NCI-H2171 (cell line): ENCODE data around the gene NEK5.
"Not testable (repeated sequence)": the region's sequence is repeated elsewhere in the genome, so short reads cannot be mapped to it uniquely, and the experiment has no call there.

Source experiments
- DNase-seq: peaks from one replicate; lab custom pipeline; 2025; lab: John Stamatoyannopoulos, UW

The NEK5 gene

DNA sequence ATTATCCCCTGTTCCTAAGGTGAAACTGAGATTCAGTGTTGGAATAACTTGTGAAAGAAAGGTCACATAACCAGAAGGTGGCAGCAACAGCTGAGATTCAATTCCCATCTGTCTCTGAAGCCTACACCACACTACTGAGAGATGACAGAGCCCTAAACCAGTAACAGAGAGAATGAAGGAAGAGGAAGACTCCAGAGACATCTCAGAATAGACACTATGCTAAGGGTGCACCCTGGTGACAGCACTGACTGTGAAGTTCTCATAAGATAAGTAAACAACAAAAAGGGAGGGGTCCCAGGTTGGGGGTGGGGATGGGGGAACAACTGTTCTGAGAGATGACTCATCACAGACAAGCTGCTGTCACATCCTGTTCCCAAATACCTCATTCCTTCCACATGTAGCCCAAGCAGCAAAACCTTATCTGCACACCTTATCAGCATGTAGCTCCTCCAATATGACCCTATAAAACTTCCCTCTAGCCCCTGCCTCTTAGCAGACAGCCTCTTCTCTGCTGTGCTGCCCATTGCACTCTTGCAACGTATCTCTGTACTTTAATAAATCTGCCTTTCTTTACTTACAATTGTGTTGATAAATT lies 57.8 kb downstream of the NEK5 start:
- DNase-seq: peak; percentile 32

DNA sequence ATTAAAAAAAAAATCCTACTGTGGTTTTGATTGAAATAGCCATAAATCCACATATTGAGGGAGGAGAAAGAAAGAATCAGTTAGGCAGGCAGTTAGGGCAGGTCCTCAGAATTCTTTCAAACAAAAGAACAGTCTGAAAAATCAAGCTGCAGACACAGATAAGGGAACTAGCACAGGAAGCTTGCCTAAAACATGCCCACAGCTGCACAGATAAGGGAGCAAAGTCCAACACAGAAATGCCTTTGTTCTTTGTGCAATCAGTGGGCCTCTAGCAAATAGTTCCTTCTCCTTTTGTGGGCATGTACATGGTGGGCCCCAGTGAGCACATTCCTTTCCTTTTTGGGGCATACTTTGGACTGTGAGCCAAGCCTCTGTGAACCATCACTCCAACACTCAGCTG lies 61.6 kb downstream of the NEK5 start:
- no peak for DNase-seq

DNA sequence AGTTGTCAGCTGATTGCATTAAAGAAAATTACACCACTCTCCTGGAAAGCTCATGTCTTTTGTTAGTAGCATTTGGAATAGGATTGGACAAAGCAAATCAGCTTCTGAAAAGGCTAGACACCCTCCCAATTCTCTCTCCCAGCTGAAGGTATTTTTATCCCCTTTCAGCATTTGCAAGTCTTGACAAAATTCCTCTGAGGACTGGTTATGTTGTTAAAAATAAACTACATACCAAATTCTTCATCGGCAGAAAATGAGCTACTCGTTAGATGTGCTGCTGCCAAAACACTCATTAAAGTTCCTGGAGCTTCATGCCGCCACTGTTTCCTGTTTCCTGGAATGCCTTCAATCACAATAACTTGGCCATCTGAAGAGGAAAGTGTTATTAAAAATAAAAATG lies 67.3 kb downstream of the NEK5 start:
- DNase-seq: no peak

DNA sequence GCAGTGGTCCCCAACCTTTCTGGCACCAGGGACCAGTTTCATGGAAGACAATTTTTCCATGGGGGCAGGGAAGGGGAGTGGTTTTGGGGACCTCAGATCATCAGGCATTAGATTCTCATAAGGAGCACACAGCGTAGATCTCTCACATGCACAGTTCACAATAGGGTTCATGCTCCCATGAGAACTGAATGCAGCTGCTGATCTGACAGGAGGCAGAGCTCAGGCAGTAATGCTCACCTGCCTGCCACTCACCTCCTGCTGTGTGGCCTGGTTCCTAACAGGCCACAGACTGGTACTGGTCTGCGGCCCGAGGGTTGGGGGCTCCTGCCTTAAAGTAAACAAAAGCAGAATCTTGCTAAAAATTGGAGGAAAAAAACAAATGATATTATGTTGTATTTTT lies 67.8 kb downstream of the NEK5 start:
- not testable (repeated sequence) for DNase-seq

DNA sequence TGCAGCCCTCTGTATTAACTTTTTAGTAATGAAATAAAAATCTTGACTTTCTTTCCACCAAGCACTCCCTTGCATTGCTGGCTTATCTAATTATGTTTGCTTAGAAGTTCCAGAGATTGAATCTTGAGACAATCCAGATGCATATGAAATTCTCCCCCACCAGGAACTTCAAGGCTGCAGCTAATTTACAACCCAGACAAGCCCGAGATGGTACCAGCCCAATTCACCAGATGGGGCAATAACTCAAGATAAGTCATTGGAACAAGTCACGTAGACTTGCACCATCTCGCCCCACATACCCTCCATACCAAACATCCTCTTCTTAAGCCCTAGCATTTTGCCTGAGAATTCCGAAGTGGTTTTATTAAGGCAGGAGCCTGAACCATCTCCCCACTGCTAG lies 75.4 kb downstream of the NEK5 start:
- DNase-seq: no peak

DNA sequence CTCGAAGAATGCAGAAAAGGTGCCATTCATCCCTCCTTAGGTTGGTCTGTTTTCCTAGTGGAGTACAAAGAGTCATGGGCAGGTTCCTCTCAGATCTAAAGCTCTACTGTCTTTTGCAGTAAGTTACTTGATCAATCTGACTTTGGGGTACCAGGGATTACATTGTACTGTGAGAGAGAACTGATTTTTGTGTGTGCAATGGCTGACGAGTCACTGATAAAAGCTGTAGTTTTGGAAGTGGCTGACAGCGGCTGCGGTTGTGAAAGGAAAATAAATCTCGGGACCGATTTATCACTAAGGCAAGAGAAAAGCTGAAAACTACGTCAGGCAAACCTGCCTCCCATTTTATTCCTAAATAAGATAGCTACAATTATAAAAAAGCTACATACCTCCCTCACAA lies 77.5 kb downstream of the NEK5 start:
- DNase-seq: no peak

DNA sequence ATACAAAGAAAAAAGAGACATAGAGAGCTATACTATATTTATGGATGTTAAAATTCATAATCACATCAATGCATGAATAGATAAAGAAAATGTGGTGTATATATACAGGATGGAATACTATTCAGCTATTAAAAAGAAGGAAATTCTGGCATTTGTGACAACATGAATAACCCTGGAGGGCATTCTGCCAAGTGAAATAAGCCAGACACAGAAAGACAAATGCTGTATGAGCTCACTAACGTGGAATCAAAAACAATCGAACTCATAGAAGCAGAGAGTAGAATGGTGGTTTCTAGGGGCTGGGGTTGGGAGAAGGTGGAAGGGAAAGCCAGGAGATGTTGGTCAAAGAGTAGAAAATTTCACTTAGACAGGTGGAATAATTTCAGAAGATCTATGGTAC lies 80.4 kb downstream of the NEK5 start:
- DNase-seq: no peak

GRCh38 chr13:52047463-52047862 lies 81.4 kb downstream of the NEK5 start:
- DNase-seq: no peak

GRCh38 chr13:52043675-52044074 lies 85.2 kb downstream of the NEK5 start:
- DNase-seq: no peak

- no peak for DNase-seq
Measured at GRCh38 chr13:52036037-52036436, 92.8 kb downstream of the NEK5 start.

DNA sequence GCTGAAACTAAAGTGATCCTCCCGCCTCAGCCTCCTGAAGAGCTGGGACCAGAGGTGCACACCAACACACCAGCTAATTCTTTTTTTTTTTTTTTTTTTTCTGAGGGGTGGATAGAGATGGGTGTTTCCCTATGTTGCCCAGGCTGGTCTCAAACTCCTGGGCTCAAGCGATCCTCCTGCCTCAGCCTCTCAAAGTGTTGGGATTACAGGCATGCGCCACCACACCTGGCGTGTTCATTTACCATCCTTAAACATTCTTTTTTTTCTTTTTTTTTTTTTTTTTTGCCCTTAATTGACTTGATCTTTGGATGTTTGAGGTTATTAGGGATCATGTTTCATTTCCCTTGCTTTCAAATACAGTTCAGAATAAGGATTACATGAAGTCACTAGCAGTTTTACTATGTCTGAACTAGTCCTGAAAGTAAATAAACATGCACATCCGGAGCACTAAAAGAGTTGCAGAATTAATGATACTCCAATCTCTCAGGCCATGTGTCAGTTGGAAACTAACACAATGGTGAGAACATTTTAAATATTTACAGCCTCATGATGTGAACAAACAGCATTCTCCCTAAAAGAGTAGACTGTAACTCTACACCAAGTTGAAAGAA lies 94.2 kb downstream of the NEK5 start:
- DNase-seq: peak; percentile 53

GRCh38 chr13:52033039-52033438 lies 95.8 kb downstream of the NEK5 start:
- DNase-seq: no peak

DNA sequence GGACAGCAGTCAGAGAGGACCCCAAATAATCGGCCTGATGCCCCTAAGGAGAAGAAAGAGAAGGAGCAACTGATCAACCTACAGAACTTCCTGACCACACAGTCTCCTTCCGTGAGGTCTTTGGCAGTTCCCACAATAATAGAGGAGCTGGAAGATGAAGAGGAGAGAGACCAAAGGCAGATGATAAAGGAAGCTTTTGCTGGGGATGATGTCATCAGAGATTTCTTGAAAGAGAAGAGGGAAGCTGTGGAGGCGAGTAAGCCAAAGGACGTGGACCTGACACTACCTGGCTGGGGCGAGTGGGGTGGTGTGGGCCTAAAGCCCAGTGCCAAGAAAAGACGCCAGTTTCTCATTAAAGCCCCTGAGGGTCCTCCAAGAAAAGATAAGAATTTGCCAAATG lies 98.5 kb downstream of the NEK5 start:
- not testable (repeated sequence) for DNase-seq

DNA sequence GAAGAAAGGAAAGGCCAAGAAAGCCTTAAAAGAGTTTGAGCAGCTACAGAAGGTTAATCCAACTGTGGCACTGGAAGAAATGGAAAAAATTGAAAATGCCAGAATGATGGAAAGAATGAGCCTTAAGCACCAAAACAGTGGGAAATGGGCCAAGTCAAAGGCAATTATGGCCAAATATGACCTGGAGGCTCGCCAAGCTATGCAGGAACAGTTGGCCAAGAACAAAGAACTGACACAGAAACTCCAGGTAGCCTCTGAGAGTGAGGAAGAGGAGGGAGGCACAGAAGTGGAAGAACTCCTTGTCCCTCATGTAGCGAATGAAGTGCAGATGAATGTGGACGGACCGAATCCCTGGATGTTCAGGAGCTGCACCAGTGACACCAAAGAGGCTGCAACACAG lies 99.3 kb downstream of the NEK5 start:
- DNase-seq: peak; percentile 1

GRCh38 chr13:52027832-52028231 lies 101.0 kb downstream of the NEK5 start:
- no peak for DNase-seq

DNA sequence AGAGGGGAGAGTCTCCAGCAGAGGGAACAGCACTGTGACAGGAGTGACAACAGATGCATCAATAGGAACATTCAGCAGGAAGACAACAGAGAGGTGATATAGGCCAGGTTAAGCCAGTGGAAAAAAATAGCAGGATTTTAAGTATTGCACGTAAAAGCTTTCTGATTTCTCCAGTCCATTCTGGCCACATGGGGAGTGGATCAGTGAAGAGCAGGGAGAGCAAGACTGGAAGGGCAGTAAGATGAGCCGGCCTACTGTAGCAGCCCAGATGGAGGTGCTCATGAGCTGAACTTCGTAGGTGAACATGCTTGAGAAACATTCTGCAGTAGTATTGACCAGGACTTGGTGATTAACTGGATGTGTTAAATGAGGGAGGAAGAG lies 102.6 kb downstream of the NEK5 start:
- DNase-seq: no peak

DNA sequence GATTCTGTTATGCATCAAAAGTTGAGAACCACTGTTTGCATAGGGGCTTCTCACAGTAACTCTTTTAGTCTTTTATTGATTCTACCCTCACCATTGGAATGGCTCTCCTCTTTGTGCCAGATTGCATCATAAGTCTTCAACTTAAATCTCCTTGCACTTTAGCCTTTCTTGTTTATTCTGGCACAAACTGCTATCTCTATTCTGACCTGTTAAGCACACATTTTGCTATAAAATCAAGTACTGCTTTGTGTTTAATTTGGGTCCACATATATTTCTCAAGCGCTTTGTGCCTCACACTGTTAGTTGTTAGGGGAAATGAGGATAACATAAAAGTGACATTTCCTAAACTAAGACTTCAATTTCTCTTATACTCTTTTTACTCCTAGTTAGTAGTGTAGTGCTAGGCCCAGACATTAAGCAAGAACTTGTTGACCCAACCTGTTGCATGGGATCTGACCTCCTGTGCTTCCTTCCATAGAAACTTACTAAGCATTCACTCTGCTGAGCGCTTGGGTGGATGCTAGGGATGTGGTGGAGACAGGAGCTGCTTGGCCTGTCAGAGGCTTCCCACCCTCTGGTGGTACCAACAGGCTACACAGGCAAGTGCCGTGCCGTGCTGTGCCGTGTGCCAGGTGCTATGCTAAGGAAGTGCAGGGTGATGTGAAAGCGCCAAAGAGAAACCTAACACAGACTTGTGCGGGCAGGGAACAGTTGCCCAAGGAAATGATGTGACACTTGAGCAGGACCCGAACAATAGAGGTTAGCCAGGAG lies 103.2 kb downstream of the NEK5 start:
- no peak for DNase-seq

- no peak for DNase-seq
Measured at GRCh38 chr13:52024481-52024880, 104.4 kb downstream of the NEK5 start, which contains the start of gene UTP14C. Gene UTP14C (plus strand): TSS chr13:52024691. CDS start chr13:52028805, 4,114 bp downstream.

DNA sequence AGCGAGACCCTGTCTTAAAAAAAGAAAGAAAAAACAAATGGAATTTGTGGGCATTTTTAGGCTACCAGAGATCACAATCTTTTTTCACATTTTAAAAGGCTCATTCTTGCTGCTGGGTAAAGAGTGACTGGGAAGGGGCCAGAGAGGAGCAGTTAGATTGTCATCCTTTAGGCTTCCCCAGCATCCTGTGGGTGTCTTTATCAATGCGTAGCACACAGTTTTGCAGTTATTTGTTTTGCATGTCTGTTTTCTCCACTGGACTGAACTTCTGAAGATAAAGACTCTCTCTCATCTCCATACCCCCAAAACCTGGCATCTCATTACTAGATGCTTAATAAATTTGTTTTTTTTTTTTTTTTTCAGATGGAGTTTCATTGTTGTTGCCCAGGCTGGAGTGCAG lies 106.5 kb downstream of the NEK5 start:
- no peak for DNase-seq

GRCh38 chr13:52020191-52020590 lies 108.7 kb downstream of the NEK5 start:
- no peak for DNase-seq

DNA sequence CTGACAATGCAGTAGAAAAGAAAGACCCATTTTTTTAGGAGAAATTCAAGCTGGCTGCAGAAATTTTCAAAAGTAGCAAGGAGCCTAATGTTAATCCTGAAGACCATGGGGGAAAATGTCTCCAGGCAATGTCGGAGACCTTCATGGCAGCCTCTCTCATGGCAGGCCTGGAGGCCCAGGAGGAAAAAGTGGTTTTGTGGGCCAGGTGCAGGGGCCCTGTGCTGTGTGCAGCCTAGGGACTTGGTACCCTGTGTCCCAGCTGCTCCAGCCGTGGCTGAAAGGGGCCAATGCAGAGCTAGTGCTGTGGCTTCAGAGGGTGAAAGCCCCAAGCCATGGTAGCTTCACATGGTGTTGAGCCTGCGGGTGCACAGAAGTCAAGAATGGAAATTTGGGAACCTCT lies 112.6 kb downstream of the NEK5 start:
- DNase-seq: no peak

GRCh38 chr13:52012512-52012836 lies 116.4 kb downstream of the NEK5 start:
- no peak for DNase-seq

- peak; percentile 97 for DNase-seq
Measured at GRCh38 chr13:52011632-52012511, 117.0 kb downstream of the NEK5 start, which contains the start of gene ALG11. Gene ALG11 (plus strand): TSS chr13:52012398. CDS start chr13:52012419, 21 bp downstream.
